RWPE1 (cell line): Measurements from ENCODE around the gene SSTR3.

Experiments used
- CTCF ChIA-PET: fragments of 350-600 bp; sonication (Branson Sonifier 250); formaldehyde crosslinking; extraction: SDS; loops from one replicate; lab custom pipeline; 2021; lab: Yijun Ruan, JAX
- POLR2A ChIA-PET: fragments of 400-600 bp; formaldehyde crosslinking; extraction: SDS; loops from one replicate; lab custom pipeline; 2020; ENCODE audit warnings: antibody characterized with exemption; ENCODE audit not compliant: low non-redundant PET; lab: Yijun Ruan, JAX
- DNase-seq: peaks from one replicate; pipeline ENCODE4 v3.0.0; 2012; ENCODE audit warnings: low spot score
- H3K27ac ChIP-seq: fragments of 450-650 bp; 2 replicates; pipeline ENCODE4 v1.5.1; 2017
- TF ChIP-seq, protein P1 (sequence below): fragments of 450-650 bp; conservative IDR thresholded peaks from 2 replicates; pipeline ENCODE4 v1.5.1; 2017; ENCODE audit warnings: low read depth, mild to moderate bottlenecking

Gene SSTR3

DNA sequence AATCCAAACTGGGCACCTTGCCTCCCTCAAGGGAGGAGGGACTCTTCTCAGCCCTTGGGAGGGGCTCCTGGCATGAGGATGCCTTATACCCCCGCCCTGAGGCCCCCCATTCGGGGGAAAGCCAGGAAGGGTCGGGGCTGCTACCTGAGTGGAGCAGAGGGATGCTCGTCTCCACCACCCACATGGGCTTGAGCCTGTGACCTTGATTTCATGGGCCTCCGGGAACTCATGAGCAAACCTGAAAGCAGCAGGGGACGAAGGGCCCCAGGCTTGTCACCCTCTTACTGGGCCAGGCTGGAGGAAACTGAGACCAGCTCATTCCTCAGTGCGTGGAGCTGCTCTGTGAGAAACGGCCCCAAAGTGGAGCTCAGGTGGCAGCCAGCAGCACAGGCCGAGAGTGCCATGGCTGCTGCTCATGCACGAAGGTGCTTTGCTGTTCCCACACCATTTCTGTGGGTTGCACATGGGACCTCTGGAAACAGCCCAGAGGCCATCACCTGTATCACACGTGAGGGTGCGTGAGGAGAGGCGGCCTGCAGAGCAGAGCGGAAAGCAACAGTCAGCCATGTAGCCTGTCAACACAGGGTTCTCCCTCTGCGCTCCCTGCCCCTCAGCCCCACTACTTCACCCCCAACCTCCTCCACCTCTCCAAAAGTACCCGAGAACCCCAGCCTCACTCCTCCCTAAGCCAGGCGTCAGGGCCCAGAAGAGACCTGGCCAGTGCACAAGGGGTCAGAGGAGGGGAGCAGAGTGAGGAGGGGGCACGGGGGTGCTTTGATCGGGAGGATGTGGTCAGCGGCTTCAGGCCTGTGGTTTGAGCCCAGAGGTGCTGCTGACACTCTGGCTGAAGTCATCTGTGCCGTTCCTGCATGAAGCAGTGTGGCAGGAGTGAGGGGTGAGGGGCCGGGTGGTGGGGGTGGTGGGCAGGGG lies 48.4 kb downstream of the SSTR3 start:
- DNase-seq = no peak
- ChIA-PET CTCF (no interaction called here), POLR2A (no interaction called here)
- TF ChIP-seq, protein P1, sequence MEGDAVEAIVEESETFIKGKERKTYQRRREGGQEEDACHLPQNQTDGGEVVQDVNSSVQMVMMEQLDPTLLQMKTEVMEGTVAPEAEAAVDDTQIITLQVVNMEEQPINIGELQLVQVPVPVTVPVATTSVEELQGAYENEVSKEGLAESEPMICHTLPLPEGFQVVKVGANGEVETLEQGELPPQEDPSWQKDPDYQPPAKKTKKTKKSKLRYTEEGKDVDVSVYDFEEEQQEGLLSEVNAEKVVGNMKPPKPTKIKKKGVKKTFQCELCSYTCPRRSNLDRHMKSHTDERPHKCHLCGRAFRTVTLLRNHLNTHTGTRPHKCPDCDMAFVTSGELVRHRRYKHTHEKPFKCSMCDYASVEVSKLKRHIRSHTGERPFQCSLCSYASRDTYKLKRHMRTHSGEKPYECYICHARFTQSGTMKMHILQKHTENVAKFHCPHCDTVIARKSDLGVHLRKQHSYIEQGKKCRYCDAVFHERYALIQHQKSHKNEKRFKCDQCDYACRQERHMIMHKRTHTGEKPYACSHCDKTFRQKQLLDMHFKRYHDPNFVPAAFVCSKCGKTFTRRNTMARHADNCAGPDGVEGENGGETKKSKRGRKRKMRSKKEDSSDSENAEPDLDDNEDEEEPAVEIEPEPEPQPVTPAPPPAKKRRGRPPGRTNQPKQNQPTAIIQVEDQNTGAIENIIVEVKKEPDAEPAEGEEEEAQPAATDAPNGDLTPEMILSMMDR = no peak
- H3K27ac ChIP-seq = no peak overlapping the region

DNA sequence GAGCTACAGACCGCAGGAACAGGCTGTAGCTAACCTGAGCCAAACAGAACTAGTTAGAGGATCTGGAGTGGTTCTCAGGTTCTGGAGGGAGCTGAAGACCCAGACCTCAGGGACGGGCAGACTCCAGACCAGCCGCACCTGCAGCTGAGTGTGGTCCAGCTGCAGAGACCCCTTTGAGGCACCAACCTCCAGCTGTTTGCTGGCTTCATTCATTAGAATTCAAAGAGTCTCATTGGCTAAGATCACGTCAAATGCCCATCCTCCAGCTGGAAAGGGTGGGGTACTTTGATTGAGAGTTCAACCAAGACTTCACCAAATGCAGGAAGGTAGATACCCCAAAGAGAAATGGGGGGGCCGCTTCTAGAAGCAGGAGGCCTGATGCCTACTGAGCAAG lies 49.2 kb downstream of the SSTR3 start:
- ChIA-PET POLR2A (no interaction called here), CTCF (interaction anchor here (0.6 kb wide), 1 partner anchor 23 kb away, joined by 3 read pairs; no protein-coding TSS in a partner anchor)
- no peak for DNase-seq
- H3K27ac ChIP-seq = no peak overlapping the region
- TF ChIP-seq, protein P1 = no peak

DNA sequence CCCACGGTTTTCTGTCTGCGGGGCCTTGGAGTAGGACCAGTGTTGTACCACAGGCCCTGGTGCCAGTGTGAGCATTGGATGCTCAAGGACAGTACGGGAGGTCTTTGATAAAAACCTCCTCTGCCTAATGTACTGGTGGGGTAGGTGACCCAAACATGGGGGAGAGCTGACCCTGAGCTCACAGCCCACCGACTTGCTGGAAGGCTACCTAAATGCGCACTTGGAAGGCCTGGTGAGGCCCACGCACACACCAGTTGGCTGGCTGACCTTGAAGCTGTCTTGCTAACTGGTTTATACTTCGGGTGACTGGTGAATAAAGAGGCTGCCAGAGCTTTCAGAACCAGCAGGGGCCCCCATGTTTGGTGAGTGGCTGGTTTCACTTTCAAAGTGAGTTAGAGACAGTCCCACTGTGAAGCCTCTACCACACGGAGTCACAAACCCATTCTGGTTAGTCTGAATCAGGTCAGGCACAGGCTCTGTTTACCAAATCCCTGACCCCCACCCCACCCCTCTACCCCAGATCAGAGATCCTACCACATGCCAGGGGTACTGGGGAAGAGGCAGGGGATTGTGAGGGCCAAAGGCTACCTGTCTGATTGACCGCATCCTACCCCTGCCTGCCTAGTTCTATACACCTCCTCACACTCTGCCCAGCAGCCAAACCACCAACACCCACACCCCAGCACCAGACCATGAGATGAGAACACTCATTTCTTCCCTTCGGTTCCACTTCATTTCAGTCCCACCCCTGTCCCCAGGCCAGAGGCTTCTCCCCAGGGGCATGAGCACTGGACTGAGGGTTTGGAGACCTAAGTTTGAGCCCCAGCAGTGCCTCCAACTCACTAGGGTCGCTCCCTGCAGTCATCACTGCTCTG lies 49.8 kb downstream of the SSTR3 start:
- ChIA-PET CTCF (interaction anchor here (0.6 kb wide), 1 partner anchor 23 kb away, joined by 3 read pairs; no protein-coding TSS in a partner anchor), POLR2A (no interaction called here)

DNA sequence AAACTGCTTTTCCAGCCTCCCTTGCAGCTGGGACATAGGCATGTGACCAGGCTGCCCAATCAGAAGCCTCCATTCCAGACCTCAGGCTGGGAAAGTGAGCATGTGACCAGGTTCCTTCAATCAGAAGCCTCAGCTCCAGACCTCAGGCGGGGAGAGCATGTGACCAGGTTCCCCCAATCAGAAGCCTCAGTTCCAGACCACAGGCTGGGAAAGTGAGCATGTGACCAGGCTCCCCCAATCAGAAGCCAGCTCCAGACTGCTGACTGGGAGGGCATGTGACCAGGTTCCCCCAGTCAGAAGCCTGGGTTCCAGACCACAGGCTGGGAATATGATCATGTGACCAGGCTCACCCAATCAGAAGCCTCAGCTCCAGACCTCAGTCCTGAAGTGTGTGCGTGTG lies 50.8 kb downstream of the SSTR3 start:
- ChIA-PET POLR2A (no interaction called here), CTCF (no interaction called here)
- no peak for DNase-seq
- no peak overlapping the region for H3K27ac ChIP-seq
- TF ChIP-seq, protein P1 = no peak

More for the DNA sequence above, 49.8 kb downstream of the SSTR3 start:
- H3K27ac ChIP-seq = no peak overlapping the region
- TF ChIP-seq, protein P1 = no peak
- DNase-seq = no peak

DNA sequence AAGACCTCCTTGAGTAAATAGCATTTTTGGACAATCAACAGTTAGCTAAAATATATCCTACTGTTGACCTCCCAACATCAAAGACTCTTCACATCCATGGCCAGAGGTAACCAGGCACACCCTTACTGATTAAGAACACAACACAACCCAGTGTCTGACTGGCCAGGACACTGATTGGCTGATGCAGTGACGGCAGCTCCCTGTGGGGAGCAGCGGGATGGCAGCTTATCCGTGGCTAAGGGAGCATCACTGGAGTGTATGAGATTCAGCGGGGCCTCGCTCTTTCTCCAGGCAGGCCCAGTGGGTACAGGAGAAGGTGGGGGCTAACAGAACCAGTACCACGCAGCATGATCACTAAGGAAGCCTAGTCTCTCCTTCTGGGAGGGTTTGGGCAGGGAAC lies 52.2 kb downstream of the SSTR3 start:
- TF ChIP-seq, protein P1 = no peak
- no peak overlapping the region for H3K27ac ChIP-seq
- ChIA-PET POLR2A (no interaction called here), CTCF (no interaction called here)
- DNase-seq = no peak

DNA sequence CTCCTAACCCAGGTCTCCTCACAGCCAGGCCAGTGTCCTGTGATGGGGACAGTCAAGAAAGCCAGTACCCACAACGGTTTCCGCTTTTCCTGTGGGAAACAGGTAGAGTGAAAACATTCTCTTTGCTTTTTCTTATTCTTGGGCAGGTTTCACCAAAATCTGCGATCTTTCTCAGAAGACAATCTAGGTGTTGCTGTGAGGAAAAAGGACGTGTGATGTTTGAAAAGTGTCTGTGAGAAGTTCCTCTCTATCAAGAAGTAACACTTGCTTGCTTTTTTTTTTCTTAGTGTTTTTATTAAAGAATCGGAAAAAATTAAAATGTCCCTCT lies 53.4 kb downstream of the SSTR3 start:
- CTCF ChIA-PET = no interaction called here
- TF ChIP-seq, protein P1 = no peak
- POLR2A ChIA-PET = no interaction called here
- DNase-seq = no peak
- no peak overlapping the region for H3K27ac ChIP-seq
